Naive thymus-derived CD4-positive, alpha-beta T cell (primary cell): ENCODE data around the gene CEP19. TPM values are rescaled to one million over a fixed set of nuclear protein-coding genes. Genes with fewer than 3 reads are reported as not detected.

Source experiments
- ATAC-seq: fragments of 150-1000 bp; cut with Tn5 transposase; 2 replicates; pipeline ENCODE4 v1.10.0; 2021; ENCODE audit warnings: mild to moderate bottlenecking, moderate library complexity
- CTCF ChIA-PET: fragments of 350-600 bp; sonication (Branson Sonifier 250); formaldehyde crosslinking; loops from one replicate; lab custom pipeline; 2021; ENCODE audit warnings: antibody characterized with exemption; lab: Charles Lee
- POLR2A ChIA-PET: fragments of 350-600 bp; sonication (Branson Sonifier 250); formaldehyde crosslinking; loops from one replicate; lab custom pipeline; 2021; ENCODE audit warnings: antibody characterized with exemption, inconsistent platforms; lab: Charles Lee
- DNase-seq, 9 donors: peaks; one replicate each; pipeline versions ENCODE4 v3.0.0 to v3.0.0-alpha.2; 2020 to 2022; ENCODE audit warnings: mixed read lengths in 1 of 9
- H3K27ac ChIP-seq: one replicate; pipeline ENCODE4 v1.7.0; 2013; ENCODE audit warnings: mild to moderate bottlenecking, low read depth, low read length, moderate library complexity
- H3K27me3 ChIP-seq, 2 donors: one replicate each; pipeline ENCODE4 v1.7.0; 2013; ENCODE audit warnings: low read length in 2 of 2, mild to moderate bottlenecking in 2 of 2, moderate library complexity in 2 of 2; ENCODE audit not compliant: control insufficient read depth in 2 of 2, insufficient read depth in 2 of 2
- H3K36me3 ChIP-seq, 3 experiments: 1 replicate in 2 of 3; 2 replicates in 1 of 3; pipeline ENCODE4 v1.7.0; 2013; ENCODE audit warnings: low read length in 3 of 3, mild to moderate bottlenecking in 3 of 3, moderate library complexity in 1 of 3; ENCODE audit not compliant: insufficient read depth in 3 of 3, control insufficient read depth in 2 of 3
- H3K4me1 ChIP-seq, 2 donors: one replicate each; pipeline ENCODE4 v1.7.0; 2013; ENCODE audit warnings: low read length in 2 of 2, mild to moderate bottlenecking in 2 of 2, moderate library complexity in 1 of 2; ENCODE audit not compliant: control insufficient read depth in 2 of 2, insufficient read depth in 2 of 2
- H3K4me3 ChIP-seq: 2 replicates; pipeline ENCODE4 v1.7.0; 2013; ENCODE audit warnings: mild to moderate bottlenecking, low read length
- H3K9me3 ChIP-seq, 3 experiments: 1 replicate in 2 of 3; 2 replicates in 1 of 3; pipeline ENCODE4 v1.7.0; 2013; ENCODE audit warnings: low read length in 3 of 3; ENCODE audit not compliant: control insufficient read depth in 2 of 3
- H3K27ac Mint-ChIP-seq, 9 donors: one replicate each; pipeline ENCODE4 v1.8.0; 2020 to 2022; ENCODE audit warnings: mixed read lengths in 9 of 9, mild to moderate bottlenecking in 8 of 9, moderate library complexity in 5 of 9, inconsistent platforms in 2 of 9
- H3K27me3 Mint-ChIP-seq, 5 donors: one replicate each; pipeline ENCODE4 v1.8.0; 2021 to 2022; ENCODE audit warnings: mixed read lengths in 5 of 5, mild to moderate bottlenecking in 1 of 5
- H3K36me3 Mint-ChIP-seq, 5 donors: one replicate each; pipeline ENCODE4 v1.8.0; 2020 to 2022; ENCODE audit warnings: mixed read lengths in 5 of 5, mild to moderate bottlenecking in 3 of 5, inconsistent platforms in 1 of 5
- H3K4me1 Mint-ChIP-seq, 7 donors: one replicate each; pipeline ENCODE4 v1.8.0; 2020 to 2022; ENCODE audit warnings: mixed read lengths in 7 of 7, mild to moderate bottlenecking in 3 of 7, inconsistent platforms in 1 of 7
- H3K4me3 Mint-ChIP-seq, 10 donors: one replicate each; pipeline ENCODE4 v1.8.0; 2020 to 2022; ENCODE audit warnings: mild to moderate bottlenecking in 10 of 10, mixed read lengths in 10 of 10, moderate library complexity in 6 of 10, inconsistent platforms in 2 of 10
- H3K9me3 Mint-ChIP-seq, 11 donors: one replicate each; pipeline ENCODE4 v1.8.0; 2020 to 2022; ENCODE audit warnings: mixed read lengths in 11 of 11, mild to moderate bottlenecking in 4 of 11, inconsistent platforms in 1 of 11, moderate library complexity in 1 of 11
- intact Hi-C, 2 donors: fragments of 100-400 bp; cut with micrococcal nuclease; formaldehyde crosslinking; loops; one replicate each; pipeline ENCODE4 v1.15.1; 2023
- polyA plus RNA-seq, 2 donors: library from polyadenylated mRNA; unstranded; fragments of 300-500 nt; fragmentation: Illumina TruSeq; gene quantifications; one replicate each; pipeline ENCODE4 v1.2.3, GENCODE V29; 2021
- total RNA-seq, 6 experiments: library from RNA in 5 of 6; stranded (reverse) in 5 of 6; gene quantifications; 1 replicate in 5 of 6; 2 replicates in 1 of 6; pipeline ENCODE4 v1.2.3 and lab custom pipeline; 2021 to 2026

CEP19 gene
- total and polyA plus RNA-seq, 7 experiments from 2014 or later: 0.96 to 10.7 (median 6.9) TPM

DNA sequence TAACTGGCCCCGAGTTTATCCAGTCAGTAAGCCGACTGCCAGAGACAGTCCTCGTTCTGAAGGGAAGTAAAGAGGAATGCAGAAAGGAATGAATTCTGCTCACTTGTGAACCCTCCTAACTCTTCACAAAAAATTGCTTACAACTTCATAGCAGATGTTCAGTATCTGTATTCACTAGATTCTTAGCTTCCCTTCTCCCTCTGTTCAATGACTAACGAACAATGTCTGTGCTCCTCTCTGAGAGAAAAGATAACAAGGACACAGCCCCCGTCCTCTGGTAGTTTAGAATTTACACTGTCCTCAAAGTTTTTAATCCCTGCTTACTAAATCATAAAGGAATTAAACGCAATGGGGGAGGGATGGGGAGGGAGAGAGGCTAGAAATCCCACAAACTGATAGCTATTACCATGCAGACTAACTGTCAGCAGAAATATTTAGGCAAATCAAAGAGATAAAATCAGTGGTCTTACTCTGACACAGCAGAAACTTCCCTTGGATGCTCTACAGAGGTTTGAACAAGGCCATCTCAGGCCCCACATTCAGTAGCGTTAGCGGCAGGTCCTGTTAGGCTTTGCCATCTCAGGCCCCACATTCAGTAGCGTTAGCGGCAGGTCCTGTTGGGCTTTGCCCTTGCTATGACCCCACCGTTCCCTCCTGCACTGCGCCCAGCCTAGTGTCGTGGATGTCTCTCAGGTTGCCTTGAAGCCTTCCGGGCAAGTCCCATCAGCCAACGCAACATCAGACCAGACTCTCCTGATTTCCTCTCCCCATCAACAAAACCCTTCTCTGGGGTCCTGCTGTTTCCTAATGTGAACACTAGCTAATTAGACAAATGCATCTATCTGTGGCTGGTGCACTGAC lies 49.1 kb downstream of the CEP19 start:
- no peaks in the 10 kb centered on the region for H3K9me3 ChIP-seq
- DNase-seq (no peak), ATAC-seq (peak; percentile 46)
- no peak overlapping the region for H3K27ac ChIP-seq
- CTCF ChIA-PET: interaction anchor here (0.6 to 1.0 kb wide), 3 partner anchors 9 to 54 kb away, joined by 3 read pairs; no protein-coding TSS in a partner anchor
- no peaks in the 10 kb centered on the region for H3K27me3 Mint-ChIP-seq
- intact Hi-C loops: no loop called here
- peaks cover 0 to 8% (median under 1%) of the 10 kb centered on the region in 7 donors for H3K4me1 Mint-ChIP-seq
- H3K27me3 ChIP-seq: no peaks in the 10 kb centered on the region
- H3K9me3 Mint-ChIP-seq: peaks cover 0 to 1% (median 0%) of the 10 kb centered on the region in 11 donors
- no peaks in the 10 kb centered on the region for H3K4me1 ChIP-seq
- no peak overlapping the region for H3K4me3 Mint-ChIP-seq
- peak overlapping the region in 1 of 9 donors; percentile 17 for H3K27ac Mint-ChIP-seq
- H3K36me3 ChIP-seq: peaks cover 0 to 30% (median 3%) of the 10 kb centered on the region in 3 experiments
- POLR2A ChIA-PET: interaction anchor here (1.0 to 1.2 kb wide), 2 partner anchors 8 to 25 kb away, joined by 4 to 5 read pairs; no protein-coding TSS in a partner anchor
- no peak overlapping the region for H3K4me3 ChIP-seq
- H3K36me3 Mint-ChIP-seq: peaks cover 0 to 51% (median 12%) of the 10 kb centered on the region in 5 donors

GRCh38 chr3:196662033-196662432 lies 50.0 kb downstream of the CEP19 start:
- peaks cover 0 to 7% (median 0%) of the 10 kb centered on the region in 7 donors for H3K4me1 Mint-ChIP-seq
- DNase-seq: no peak
- H3K9me3 ChIP-seq: no peaks in the 10 kb centered on the region
- peaks cover 0 to 39% (median 3%) of the 10 kb centered on the region in 3 experiments for H3K36me3 ChIP-seq
- CTCF ChIA-PET: no interaction called here
- no peaks in the 10 kb centered on the region for H3K27me3 Mint-ChIP-seq
- peaks cover 0 to 57% (median 12%) of the 10 kb centered on the region in 5 donors for H3K36me3 Mint-ChIP-seq
- H3K27me3 ChIP-seq: no peaks in the 10 kb centered on the region
- no peak for ATAC-seq
- POLR2A ChIA-PET: interaction anchor here (1.0 to 1.1 kb wide), 2 partner anchors 8 to 9 kb away, joined by 3 to 4 read pairs; no protein-coding TSS in a partner anchor
- no peaks in the 10 kb centered on the region for H3K9me3 Mint-ChIP-seq
- no peak overlapping the region for H3K27ac ChIP-seq
- peak overlapping the region in 1 of 9 donors; percentile 2 for H3K27ac Mint-ChIP-seq
- intact Hi-C loops: no loop called here
- no peak overlapping the region for H3K4me3 Mint-ChIP-seq
- H3K4me3 ChIP-seq: no peak overlapping the region
- H3K4me1 ChIP-seq: no peaks in the 10 kb centered on the region

GRCh38 chr3:196661400-196661799 lies 50.6 kb downstream of the CEP19 start:
- no peaks in the 10 kb centered on the region for H3K9me3 Mint-ChIP-seq

GRCh38 chr3:196660381-196661166 lies 51.5 kb downstream of the CEP19 start:
- intact Hi-C loops: no loop called here
- H3K9me3 Mint-ChIP-seq: no peaks in the 10 kb centered on the region
- CTCF ChIA-PET: no interaction called here
- DNase-seq (no peak), ATAC-seq (no peak)
- no peaks in the 10 kb centered on the region for H3K27me3 Mint-ChIP-seq
- H3K4me1 ChIP-seq: no peaks in the 10 kb centered on the region
- H3K36me3 Mint-ChIP-seq: peaks cover 0 to 58% (median 14%) of the 10 kb centered on the region in 5 donors
- H3K27me3 ChIP-seq: no peaks in the 10 kb centered on the region
- no peaks in the 10 kb centered on the region for H3K9me3 ChIP-seq
- H3K4me1 Mint-ChIP-seq: no peaks in the 10 kb centered on the region
- no peak overlapping the region for H3K4me3 ChIP-seq
- POLR2A ChIA-PET: no interaction called here
- H3K36me3 ChIP-seq: peaks cover 5 to 52% (median 8%) of the 10 kb centered on the region in 3 experiments
- H3K27ac ChIP-seq: no peak overlapping the region
- no peak overlapping the region for H3K27ac Mint-ChIP-seq
- no peak overlapping the region for H3K4me3 Mint-ChIP-seq

More at GRCh38 chr3:196661400-196661799, 50.6 kb downstream of the CEP19 start:
- Histone ChIP-seq H3K36me3 (peaks cover 3 to 44% (median 7%) of the 10 kb centered on the region in 3 experiments), H3K27ac (no peak overlapping the region), H3K4me3 (no peak overlapping the region), H3K9me3 (no peaks in the 10 kb centered on the region), H3K4me1 (no peaks in the 10 kb centered on the region), H3K27me3 (no peaks in the 10 kb centered on the region)
- Mint-ChIP-seq H3K36me3 (peaks cover 0 to 60% (median 14%) of the 10 kb centered on the region in 5 donors), H3K27me3 (no peaks in the 10 kb centered on the region), H3K4me1 (peaks cover 0 to 7% (median 0%) of the 10 kb centered on the region in 7 donors), H3K4me3 (no peak overlapping the region), H3K27ac (no peak overlapping the region)
- ChIA-PET POLR2A (interaction anchor here (1.1 kb wide), 1 partner anchor 10 kb away, joined by 3 read pairs; no protein-coding TSS in a partner anchor), CTCF (no interaction called here)
- intact Hi-C loops: no loop called here
- no peak for ATAC-seq
- no peak for DNase-seq

DNA sequence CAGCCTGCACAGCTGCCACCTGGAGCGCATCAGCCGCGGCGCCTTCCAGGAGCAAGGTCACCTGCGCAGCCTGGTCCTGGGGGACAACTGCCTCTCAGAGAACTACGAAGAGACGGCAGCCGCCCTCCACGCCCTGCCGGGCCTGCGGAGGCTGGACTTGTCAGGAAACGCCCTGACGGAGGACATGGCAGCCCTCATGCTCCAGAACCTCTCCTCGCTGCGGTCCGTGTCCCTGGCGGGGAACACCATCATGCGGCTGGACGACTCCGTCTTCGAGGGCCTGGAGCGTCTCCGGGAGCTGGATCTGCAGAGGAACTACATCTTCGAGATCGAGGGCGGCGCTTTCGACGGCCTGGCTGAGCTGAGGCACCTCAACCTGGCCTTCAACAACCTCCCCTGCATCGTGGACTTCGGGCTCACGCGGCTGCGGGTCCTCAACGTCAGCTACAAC lies 52.1 kb downstream of the CEP19 start:
- no peaks in the 10 kb centered on the region for H3K4me1 ChIP-seq
- DNase-seq (no peak), ATAC-seq (no peak)
- no peaks in the 10 kb centered on the region for H3K27me3 ChIP-seq
- no peak overlapping the region for H3K27ac ChIP-seq
- H3K9me3 Mint-ChIP-seq: no peaks in the 10 kb centered on the region
- H3K27ac Mint-ChIP-seq: no peak overlapping the region
- POLR2A ChIA-PET: no interaction called here
- H3K4me3 ChIP-seq: no peak overlapping the region
- peaks cover 8 to 58% (median 8%) of the 10 kb centered on the region in 3 experiments for H3K36me3 ChIP-seq
- no peaks in the 10 kb centered on the region for H3K9me3 ChIP-seq
- no peak overlapping the region for H3K4me3 Mint-ChIP-seq
- H3K27me3 Mint-ChIP-seq: no peaks in the 10 kb centered on the region
- H3K36me3 Mint-ChIP-seq: peaks cover 0 to 61% (median 14%) of the 10 kb centered on the region in 5 donors
- no peaks in the 10 kb centered on the region for H3K4me1 Mint-ChIP-seq
- intact Hi-C loops: no loop called here
- CTCF ChIA-PET: no interaction called here
